HuH-7.5 (cell line): ENCODE measurements around the gene TRDMT1.

Experiments used
- DNase-seq: peaks from one replicate; pipeline ENCODE4 v3.0.0; 2011; ENCODE audit warnings: low spot score

Gene TRDMT1

GRCh38 chr10:17209302-17209701 is 7.8 kb upstream of the TRDMT1 start:
- DNase-seq, result no peak

- DNase-seq, result no peak
Measured at GRCh38 chr10:17208476-17208875, 7.0 kb upstream of the TRDMT1 start.

GRCh38 chr10:17206210-17206709 is 4.8 kb upstream of the TRDMT1 start:
- no peak for DNase-seq

GRCh38 chr10:17203416-17203815 is 1.9 kb upstream of the TRDMT1 start:
- DNase-seq, result no peak

- DNase-seq, result no peak
Measured at GRCh38 chr10:17202999-17203398, 1.5 kb upstream of the TRDMT1 start.

GRCh38 chr10:17202506-17202905 is 1.0 kb upstream of the TRDMT1 start:
- DNase-seq, result no peak

GRCh38 chr10:17201794-17202116 is 283 bp upstream of the TRDMT1 start:
- DNase-seq, result no peak

- no peak for DNase-seq
Measured at GRCh38 chr10:17200001-17200911, 1.2 kb downstream of the TRDMT1 start.

GRCh38 chr10:17199351-17199804 is 2.1 kb downstream of the TRDMT1 start:
- no peak for DNase-seq

- DNase-seq, result no peak
Measured at GRCh38 chr10:17196573-17196972, 4.9 kb downstream of the TRDMT1 start.

GRCh38 chr10:17196045-17196444 is 5.4 kb downstream of the TRDMT1 start:
- no peak for DNase-seq

- DNase-seq, result no peak
Measured at GRCh38 chr10:17195083-17195482, 6.4 kb downstream of the TRDMT1 start.

GRCh38 chr10:17190602-17191001 is 10.9 kb downstream of the TRDMT1 start:
- no peak for DNase-seq

- DNase-seq, result no peak
Measured at GRCh38 chr10:17188644-17189172, 12.8 kb downstream of the TRDMT1 start.

- DNase-seq, result no peak
Measured at GRCh38 chr10:17185873-17186272, 15.6 kb downstream of the TRDMT1 start.

- no peak for DNase-seq
Measured at GRCh38 chr10:17183110-17183509, 18.4 kb downstream of the TRDMT1 start.

GRCh38 chr10:17181751-17182150 is 19.7 kb downstream of the TRDMT1 start:
- no peak for DNase-seq

GRCh38 chr10:17181110-17181509 is 20.4 kb downstream of the TRDMT1 start:
- no peak for DNase-seq

- no peak for DNase-seq
Measured at GRCh38 chr10:17179002-17179401, 22.5 kb downstream of the TRDMT1 start.

- DNase-seq, result no peak
Measured at GRCh38 chr10:17178006-17178405, 23.5 kb downstream of the TRDMT1 start.

- no peak for DNase-seq
Measured at GRCh38 chr10:17177014-17177413, 24.5 kb downstream of the TRDMT1 start.

- no peak for DNase-seq
Measured at GRCh38 chr10:17176091-17176490, 25.4 kb downstream of the TRDMT1 start.

GRCh38 chr10:17175551-17175950 is 25.9 kb downstream of the TRDMT1 start:
- DNase-seq, result no peak

- DNase-seq, result no peak
Measured at GRCh38 chr10:17174626-17175025, 26.8 kb downstream of the TRDMT1 start.
